Colonic mucosa (tissue), 4 donors: ENCODE measurements around the gene HNRNPUL1. TPM values are rescaled to one million over a fixed set of nuclear protein-coding genes. Genes with fewer than 3 reads are reported as not detected.

Experiments used
- DNase-seq: peaks from one replicate; pipeline ENCODE4 v3.0.0-alpha.2; 2020
- H3K27ac ChIP-seq: fragments of 200-600 bp; one replicate; pipeline ENCODE4 v1.8.0; 2021
- H3K27me3 ChIP-seq: fragments of 200-600 bp; one replicate; pipeline ENCODE4 v1.8.0; 2021
- H3K36me3 ChIP-seq: fragments of 200-600 bp; one replicate; pipeline ENCODE4 v1.8.0; 2021
- H3K4me1 ChIP-seq: fragments of 200-600 bp; one replicate; pipeline ENCODE4 v1.8.0; 2021; ENCODE audit warnings: mild to moderate bottlenecking
- H3K4me3 ChIP-seq: fragments of 200-600 bp; one replicate; pipeline ENCODE4 v1.8.0; 2021
- H3K9ac ChIP-seq, 2 donors: one replicate each; pipeline ENCODE4 v1.7.0; 2013; ENCODE audit warnings: control low read depth in 2 of 2, low read depth in 2 of 2, low read length in 2 of 2
- H3K9me3 ChIP-seq: fragments of 200-600 bp; one replicate; pipeline ENCODE4 v1.8.0; 2021
- intact Hi-C: fragments of 100-400 bp; cut with DNase I; formaldehyde crosslinking; loops from one replicate; pipeline ENCODE4 v1.14.1; 2022
- total RNA-seq, 2 donors: library from RNA; stranded (reverse); fragmentation: NEBNext Ultra II Directional in 1 of 2; extraction: Animal tissue kit (Norgen Biotek cat#: 25700) in 1 of 2; gene quantifications; one replicate each; pipeline ENCODE4 v1.2.1, GENCODE V29; 2021
- TF ChIP-seq, protein P1 (sequence below): fragments of 200-600 bp; IDR thresholded peaks from one replicate; pipeline ENCODE4 v1.8.0; 2022; ENCODE audit warnings: antibody characterized with exemption, mild to moderate bottlenecking
- donor health status: healthy.
- donor health status: DM: no; HTN: no; CAD: no.
- donor health status: DM: no; HTN: no; CAD: no.

The HNRNPUL1 gene
- total RNA-seq, 2 donors from 2014 or later: 179 to 233 TPM

GRCh38 chr19:41356984-41357739 lies 93.0 kb downstream of the HNRNPUL1 start:
- intact Hi-C loops: no loop called here
- Histone ChIP-seq H3K9ac (no peak overlapping the region), H3K9me3 (no peaks in the 10 kb centered on the region), H3K4me3 (no peak overlapping the region), H3K27me3 (peaks cover 7% of the 10 kb centered on the region), H3K27ac (no peak overlapping the region), H3K4me1 (peaks cover 6% of the 10 kb centered on the region), H3K36me3 (no peaks in the 10 kb centered on the region)
- TF ChIP-seq, protein P1, sequence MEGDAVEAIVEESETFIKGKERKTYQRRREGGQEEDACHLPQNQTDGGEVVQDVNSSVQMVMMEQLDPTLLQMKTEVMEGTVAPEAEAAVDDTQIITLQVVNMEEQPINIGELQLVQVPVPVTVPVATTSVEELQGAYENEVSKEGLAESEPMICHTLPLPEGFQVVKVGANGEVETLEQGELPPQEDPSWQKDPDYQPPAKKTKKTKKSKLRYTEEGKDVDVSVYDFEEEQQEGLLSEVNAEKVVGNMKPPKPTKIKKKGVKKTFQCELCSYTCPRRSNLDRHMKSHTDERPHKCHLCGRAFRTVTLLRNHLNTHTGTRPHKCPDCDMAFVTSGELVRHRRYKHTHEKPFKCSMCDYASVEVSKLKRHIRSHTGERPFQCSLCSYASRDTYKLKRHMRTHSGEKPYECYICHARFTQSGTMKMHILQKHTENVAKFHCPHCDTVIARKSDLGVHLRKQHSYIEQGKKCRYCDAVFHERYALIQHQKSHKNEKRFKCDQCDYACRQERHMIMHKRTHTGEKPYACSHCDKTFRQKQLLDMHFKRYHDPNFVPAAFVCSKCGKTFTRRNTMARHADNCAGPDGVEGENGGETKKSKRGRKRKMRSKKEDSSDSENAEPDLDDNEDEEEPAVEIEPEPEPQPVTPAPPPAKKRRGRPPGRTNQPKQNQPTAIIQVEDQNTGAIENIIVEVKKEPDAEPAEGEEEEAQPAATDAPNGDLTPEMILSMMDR: no peak
- DNase-seq: no peak

Other genes starting within 250 kb of the HNRNPUL1 start
- not detected for gene CYP2A13, start 175.9 kb upstream of the HNRNPUL1 start, total RNA-seq
- gene CYP2F1, start 149.9 kb upstream of the HNRNPUL1 start, total RNA-seq: not detected
- 100 to 1,000 TPM; 114 to 152 TPM for gene CYP2S1, start 71.2 kb upstream of the HNRNPUL1 start, total RNA-seq
- gene AXL, start 45.1 kb upstream of the HNRNPUL1 start, total RNA-seq: 10 to 100 TPM in 1 of 2 donors, 1 to 10 TPM in 1; 6.2 to 21.4 TPM
- gene CCDC97, start 45.8 kb downstream of the HNRNPUL1 start, total RNA-seq: 10 to 100 TPM; 20.6 to 30.5 TPM
- gene TGFB1, start 89.5 kb downstream of the HNRNPUL1 start, total RNA-seq: 10 to 100 TPM in 1 of 2 donors, 1 to 10 TPM in 1; 7.7 to 14.6 TPM
- 10 to 100 TPM in 1 of 2 donors, 1 to 10 TPM in 1; 8.4 to 10.4 TPM for gene B9D2, start 99.8 kb downstream of the HNRNPUL1 start, total RNA-seq
- 1 to 10 TPM; 2.0 to 3.6 TPM for gene TMEM91, start 112.2 kb downstream of the HNRNPUL1 start, total RNA-seq
- gene EXOSC5, start 133.0 kb downstream of the HNRNPUL1 start, total RNA-seq: 10 to 100 TPM; 11.5 to 33.5 TPM
- gene BCKDHA, start 133.4 kb downstream of the HNRNPUL1 start, total RNA-seq: 10 to 100 TPM; 18.8 to 31.7 TPM
- 10 to 100 TPM; 26.5 to 34.1 TPM for gene B3GNT8, start 163.0 kb downstream of the HNRNPUL1 start, total RNA-seq
- gene DMAC2, start 175.5 kb downstream of the HNRNPUL1 start, total RNA-seq: 10 to 100 TPM; 48.0 to 61.8 TPM
- not detected for gene ERICH4, start 178.8 kb downstream of the HNRNPUL1 start, total RNA-seq